Skeletal muscle tissue (tissue), 4 donors: ENCODE results near the gene KLHL34. TPM values are rescaled to one million over a fixed set of nuclear protein-coding genes. Genes with fewer than 3 reads are reported as not detected.

ENCODE experiments used
- H3K27ac ChIP-seq: one replicate; pipeline ENCODE4 v1.7.0; 2013; ENCODE audit warnings: mild to moderate bottlenecking, low read depth, low read length, inconsistent platforms
- H3K27me3 ChIP-seq, 3 donors: one replicate each; pipeline ENCODE4 v1.7.0; 2013; ENCODE audit warnings: low read length in 3 of 3; ENCODE audit not compliant: control insufficient read depth in 3 of 3, insufficient read depth in 3 of 3
- H3K36me3 ChIP-seq, 3 donors: one replicate each; pipeline ENCODE4 v1.7.0; 2013; ENCODE audit warnings: low read length in 3 of 3; ENCODE audit not compliant: control insufficient read depth in 3 of 3, insufficient read depth in 3 of 3
- H3K4me1 ChIP-seq, 3 donors: one replicate each; pipeline ENCODE4 v1.7.0; 2013; ENCODE audit warnings: low read length in 3 of 3, mild to moderate bottlenecking in 3 of 3; ENCODE audit not compliant: control insufficient read depth in 3 of 3, insufficient read depth in 3 of 3
- H3K4me3 ChIP-seq, 3 donors: one replicate each; pipeline ENCODE4 v1.7.0; 2013; ENCODE audit warnings: low read length in 3 of 3
- H3K9ac ChIP-seq, 3 donors: one replicate each; pipeline ENCODE4 v1.7.0; 2013; ENCODE audit warnings: low read length in 3 of 3, mild to moderate bottlenecking in 3 of 3, moderate library complexity in 2 of 3, low read depth in 1 of 3
- H3K9me3 ChIP-seq, 3 donors: one replicate each; pipeline ENCODE4 v1.7.0; 2013; ENCODE audit warnings: low read length in 3 of 3; ENCODE audit not compliant: control insufficient read depth in 3 of 3
- total RNA-seq: library from RNA; depleted of rRNA; stranded (reverse); fragments of >200 nt; gene quantifications from one replicate; pipeline ENCODE4 v1.2.3, GENCODE V29; 2014
- donor health status: Osteomylitis.

The KLHL34 gene, protein sequence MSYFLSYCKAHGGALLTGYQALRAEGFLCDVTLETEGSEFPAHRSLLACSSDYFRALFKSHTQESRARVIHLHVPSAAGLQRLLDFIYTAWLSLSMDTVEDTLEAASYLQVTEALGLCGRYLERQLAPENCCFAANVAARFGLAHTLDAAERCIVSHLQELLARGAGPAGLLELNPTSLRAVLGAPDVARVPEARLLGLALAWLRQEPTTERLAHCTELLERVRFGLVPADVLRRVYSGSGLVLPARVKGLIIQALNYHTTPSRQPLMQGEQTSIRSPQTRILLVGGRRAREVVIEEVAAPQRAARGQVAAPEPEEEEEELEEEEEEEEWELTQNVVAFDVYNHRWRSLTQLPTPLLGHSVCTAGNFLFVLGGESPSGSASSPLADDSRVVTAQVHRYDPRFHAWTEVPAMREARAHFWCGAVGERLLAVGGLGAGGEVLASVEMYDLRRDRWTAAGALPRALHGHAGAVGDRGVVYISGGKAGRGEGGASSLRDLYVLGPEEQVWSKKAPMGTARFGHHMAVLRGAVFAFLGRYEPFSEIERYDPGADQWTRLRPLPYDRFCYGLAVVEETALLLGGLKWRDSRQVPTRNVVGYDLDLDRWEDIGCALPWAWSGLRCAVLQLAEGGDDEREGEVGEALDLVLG
- under 0.01 TPM for total RNA-seq

GRCh38 chrX:21658152-21658737, at the start of gene KLHL34:
Gene KLHL34, minus strand, starts transcription at chrX:21658330. Its CDS starts 542 bp downstream, at chrX:21657788.
- peak within 1 kb of the TSS; percentile 89 for H3K27ac ChIP-seq
- no peaks in the 10 kb centered on the region for H3K9me3 ChIP-seq
- H3K4me3 ChIP-seq: peak within 1 kb of the TSS; percentile 62 to 76 (median 63)
- peaks cover 0 to 7% (median 0%) of the 10 kb centered on the region in 3 donors for H3K36me3 ChIP-seq
- H3K4me1 ChIP-seq: peaks cover 0 to 15% (median 6%) of the 10 kb centered on the region in 3 donors
- H3K27me3 ChIP-seq: no peaks in the 10 kb centered on the region
- H3K9ac ChIP-seq: peak within 1 kb of the TSS; percentile 70 to 91 (median 78)

- Histone ChIP-seq H3K4me3 (no peak overlapping the region), H3K27me3 (no peaks in the 10 kb centered on the region), H3K36me3 (no peaks in the 10 kb centered on the region), H3K9ac (no peak overlapping the region), H3K27ac (no peak overlapping the region), H3K9me3 (no peaks in the 10 kb centered on the region), H3K4me1 (peaks cover 0 to 22% (median 11%) of the 10 kb centered on the region in 3 donors)
These were observed 47.1 kb upstream of the KLHL34 start for GRCh38 chrX:21705225-21705624.

- Histone ChIP-seq H3K27ac (peak overlapping the region; percentile 28), H3K9ac (no peak overlapping the region)
These were observed 44.6 kb upstream of the KLHL34 start for GRCh38 chrX:21702725-21703124.

GRCh38 chrX:21700967-21701366, 42.8 kb upstream of the KLHL34 start:
- Histone ChIP-seq H3K9ac (no peak overlapping the region), H3K4me3 (no peak overlapping the region), H3K27me3 (no peaks in the 10 kb centered on the region), H3K4me1 (peaks cover 2 to 22% (median 11%) of the 10 kb centered on the region in 3 donors), H3K9me3 (no peaks in the 10 kb centered on the region), H3K27ac (peak overlapping the region; percentile 1), H3K36me3 (no peaks in the 10 kb centered on the region)

More at GRCh38 chrX:21702725-21703124, 44.6 kb upstream of the KLHL34 start:
- Histone ChIP-seq H3K4me1 (peaks cover 2 to 22% (median 11%) of the 10 kb centered on the region in 3 donors), H3K36me3 (no peaks in the 10 kb centered on the region), H3K4me3 (no peak overlapping the region), H3K27me3 (no peaks in the 10 kb centered on the region), H3K9me3 (no peaks in the 10 kb centered on the region)

DNA sequence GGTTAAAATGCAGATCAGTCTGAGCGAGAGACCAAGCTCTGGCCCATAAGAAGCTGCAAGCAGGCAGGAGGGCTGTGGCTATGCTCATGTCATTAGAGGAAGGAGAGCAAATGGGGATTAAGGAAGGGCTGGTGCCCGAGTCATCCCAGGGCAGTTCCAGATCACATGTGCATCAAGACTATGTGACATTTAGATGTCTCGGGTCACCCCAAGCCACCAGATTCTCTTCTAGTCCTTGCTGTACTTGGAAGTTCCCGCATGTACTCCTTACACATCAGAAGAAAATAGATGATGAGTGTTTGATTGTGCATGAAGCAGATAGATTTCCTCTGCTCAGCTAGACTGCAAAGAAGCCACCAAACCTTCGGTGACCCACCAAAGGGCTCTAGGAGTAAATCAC, 42.1 kb upstream of the KLHL34 start:
- Histone ChIP-seq H3K9me3 (no peaks in the 10 kb centered on the region), H3K36me3 (no peaks in the 10 kb centered on the region), H3K4me1 (peaks cover 2 to 22% (median 11%) of the 10 kb centered on the region in 3 donors), H3K4me3 (no peak overlapping the region), H3K27ac (peak overlapping the region; percentile 1), H3K27me3 (no peaks in the 10 kb centered on the region), H3K9ac (no peak overlapping the region)

DNA sequence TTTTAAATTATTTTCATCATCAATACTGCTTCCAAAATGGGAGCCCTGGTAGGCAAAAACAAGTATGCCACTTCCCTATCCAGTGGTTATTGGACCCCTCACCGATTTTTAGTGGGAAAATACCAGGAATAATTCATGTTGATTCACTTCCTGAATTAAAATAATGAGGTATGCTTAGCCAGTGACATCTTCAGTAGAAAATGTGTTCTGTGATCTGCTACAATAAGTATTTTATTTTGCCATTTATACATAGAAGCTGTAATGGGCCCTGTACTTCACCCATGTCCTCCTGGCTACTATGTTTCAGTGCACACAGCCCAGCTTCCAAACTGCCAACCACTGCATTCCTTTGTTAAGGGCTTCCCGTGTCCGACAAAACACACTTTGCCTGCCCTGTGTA, 41.0 kb upstream of the KLHL34 start:
- Histone ChIP-seq H3K4me3 (no peak overlapping the region), H3K36me3 (no peaks in the 10 kb centered on the region), H3K9ac (no peak overlapping the region), H3K27ac (no peak overlapping the region), H3K4me1 (peaks cover 2 to 22% (median 11%) of the 10 kb centered on the region in 3 donors), H3K27me3 (no peaks in the 10 kb centered on the region), H3K9me3 (no peaks in the 10 kb centered on the region)

DNA sequence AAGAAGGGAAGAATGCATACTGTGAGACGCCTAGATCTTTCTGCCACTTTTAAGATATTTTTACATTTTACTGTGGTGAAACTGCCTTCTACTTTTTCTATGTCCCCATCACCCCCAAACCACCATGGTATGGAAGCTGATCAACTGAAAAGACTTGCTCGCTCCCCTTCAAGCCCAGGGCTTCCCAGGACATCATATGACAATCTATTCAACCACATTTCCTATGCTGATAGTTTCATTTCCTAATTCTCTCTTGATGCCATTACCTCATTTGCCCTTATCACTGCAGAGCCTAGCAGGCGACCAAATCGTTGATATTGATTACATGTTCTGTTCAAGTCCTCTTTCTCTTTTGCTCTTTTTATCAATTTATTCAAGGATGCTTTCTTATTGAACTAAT, 40.1 kb upstream of the KLHL34 start:
- Histone ChIP-seq H3K4me3 (no peak overlapping the region), H3K27me3 (no peaks in the 10 kb centered on the region), H3K36me3 (no peaks in the 10 kb centered on the region), H3K27ac (no peak overlapping the region), H3K4me1 (peaks cover 2 to 17% (median 11%) of the 10 kb centered on the region in 3 donors), H3K9ac (no peak overlapping the region), H3K9me3 (no peaks in the 10 kb centered on the region)

- no peak overlapping the region for H3K27ac ChIP-seq
- no peaks in the 10 kb centered on the region for H3K9me3 ChIP-seq
- no peaks in the 10 kb centered on the region for H3K27me3 ChIP-seq
- no peaks in the 10 kb centered on the region for H3K36me3 ChIP-seq
- H3K4me3 ChIP-seq: no peak overlapping the region
- H3K4me1 ChIP-seq: no peaks in the 10 kb centered on the region
- H3K9ac ChIP-seq: no peak overlapping the region
These were observed 33.4 kb upstream of the KLHL34 start for GRCh38 chrX:21691512-21692018.

GRCh38 chrX:21683941-21684340, 25.8 kb upstream of the KLHL34 start:
- H3K27ac ChIP-seq: no peak overlapping the region
- H3K9ac ChIP-seq: no peak overlapping the region
- H3K4me1 ChIP-seq: no peaks in the 10 kb centered on the region
- H3K27me3 ChIP-seq: no peaks in the 10 kb centered on the region
- H3K36me3 ChIP-seq: no peaks in the 10 kb centered on the region
- no peaks in the 10 kb centered on the region for H3K9me3 ChIP-seq
- no peak overlapping the region for H3K4me3 ChIP-seq
